Measurements from ENCODE around the gene IGFL1.
"Not testable (repeated sequence)": the region's sequence is repeated elsewhere in the genome, so short reads cannot be mapped to it uniquely, and the experiment has no call there.

DNA sequence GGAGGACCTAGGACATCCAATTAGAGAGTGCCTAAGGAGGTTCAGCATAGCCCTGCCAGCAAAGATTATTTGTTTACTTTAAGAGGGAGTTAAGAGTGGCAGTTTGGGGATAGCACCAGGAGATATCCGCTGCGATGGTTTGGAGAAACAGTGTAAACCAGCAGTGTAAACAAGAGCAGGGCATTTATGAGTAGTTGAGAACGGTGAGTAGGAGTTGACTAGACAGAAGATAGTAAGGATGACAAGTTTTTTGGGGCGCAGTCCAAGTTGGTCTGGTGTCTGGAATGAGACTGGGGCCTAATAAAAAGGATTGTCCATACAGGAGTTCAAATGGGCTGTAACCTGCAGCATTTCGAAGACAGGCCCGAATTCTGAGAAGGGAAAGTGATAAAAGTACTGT, 44.4 kb downstream of the IGFL1 start:
- TF ChIP-seq, protein P1, sequence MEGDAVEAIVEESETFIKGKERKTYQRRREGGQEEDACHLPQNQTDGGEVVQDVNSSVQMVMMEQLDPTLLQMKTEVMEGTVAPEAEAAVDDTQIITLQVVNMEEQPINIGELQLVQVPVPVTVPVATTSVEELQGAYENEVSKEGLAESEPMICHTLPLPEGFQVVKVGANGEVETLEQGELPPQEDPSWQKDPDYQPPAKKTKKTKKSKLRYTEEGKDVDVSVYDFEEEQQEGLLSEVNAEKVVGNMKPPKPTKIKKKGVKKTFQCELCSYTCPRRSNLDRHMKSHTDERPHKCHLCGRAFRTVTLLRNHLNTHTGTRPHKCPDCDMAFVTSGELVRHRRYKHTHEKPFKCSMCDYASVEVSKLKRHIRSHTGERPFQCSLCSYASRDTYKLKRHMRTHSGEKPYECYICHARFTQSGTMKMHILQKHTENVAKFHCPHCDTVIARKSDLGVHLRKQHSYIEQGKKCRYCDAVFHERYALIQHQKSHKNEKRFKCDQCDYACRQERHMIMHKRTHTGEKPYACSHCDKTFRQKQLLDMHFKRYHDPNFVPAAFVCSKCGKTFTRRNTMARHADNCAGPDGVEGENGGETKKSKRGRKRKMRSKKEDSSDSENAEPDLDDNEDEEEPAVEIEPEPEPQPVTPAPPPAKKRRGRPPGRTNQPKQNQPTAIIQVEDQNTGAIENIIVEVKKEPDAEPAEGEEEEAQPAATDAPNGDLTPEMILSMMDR (conservative IDR thresholded peaks at IDR 0.05; ENCODE audit: low read length), result not testable (repeated sequence)
- TF ChIP-seq EZH2phosphoT487 (IDR thresholded peaks at IDR 0.05; ENCODE audit: borderline replicate concordance), result not testable (repeated sequence)
